Hematopoietic multipotent progenitor cell treated with erythropoietin and hydrocortisone succinate and interleukin-3 and kit ligand, for 6 days (in vitro differentiated cells): Measurements from ENCODE around the gene VHLL.
A peak's percentile ranks its signal among the peaks of the same experiment; 100 is the strongest.

ENCODE experiments used
- DNase-seq: peaks from one replicate; pipeline ENCODE4 v3.0.0-alpha.2; 2015

Gene VHLL

DNA sequence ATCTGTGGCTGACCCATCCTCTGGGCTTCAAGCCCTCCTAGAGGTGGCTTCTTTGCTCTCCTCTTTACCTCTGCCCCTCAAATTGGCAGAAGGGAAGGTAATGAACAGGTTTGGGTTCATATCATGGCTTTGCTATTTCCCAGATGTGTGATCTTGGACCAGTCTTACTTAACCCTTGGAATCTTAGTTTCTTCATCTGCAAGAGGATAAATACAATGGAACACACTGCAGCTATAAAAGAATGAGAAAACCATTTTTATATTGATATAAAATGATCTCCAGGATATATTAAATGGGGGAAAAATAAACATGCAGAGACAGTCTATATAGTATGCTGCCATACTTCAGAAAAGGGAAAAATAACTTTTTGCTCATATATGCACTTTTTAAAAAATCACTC lies 9.2 kb downstream of the VHLL start:
- DNase-seq: no peak

- DNase-seq: no peak
Observed at GRCh38 chr1:156286061-156286460, 13.0 kb downstream of the VHLL start.

- no peak for DNase-seq
Observed at GRCh38 chr1:156285437-156285836, 13.7 kb downstream of the VHLL start.

DNA sequence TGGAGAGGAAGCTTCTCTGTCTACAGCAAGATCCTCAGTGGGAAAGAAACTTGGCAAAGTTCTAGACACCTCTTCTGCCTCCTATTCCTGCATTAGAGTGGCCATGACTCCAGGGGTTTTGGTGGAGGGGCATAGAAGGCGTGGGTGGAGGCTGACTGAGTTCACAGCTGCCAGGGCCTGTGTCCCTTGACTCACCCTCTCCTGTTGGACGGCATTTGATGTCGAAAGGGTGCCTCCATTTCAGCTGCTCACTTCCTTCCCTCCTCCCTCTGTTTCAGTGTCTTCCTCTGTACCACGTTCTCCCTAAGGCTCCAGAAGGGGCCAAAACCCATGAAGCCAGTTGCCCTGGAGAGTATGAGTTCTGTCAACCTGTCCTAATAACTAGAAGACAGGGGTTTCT lies 14.3 kb downstream of the VHLL start:
- DNase-seq: no peak

GRCh38 chr1:156284112-156284511 lies 15.0 kb downstream of the VHLL start, which contains the start of gene TMEM79:
Gene TMEM79, plus strand, starts transcription at chr1:156284325. Its CDS starts 902 bp downstream, at chr1:156285227.
- no peak for DNase-seq

GRCh38 chr1:156283521-156283920 lies 15.6 kb downstream of the VHLL start:
- peak; percentile 9 for DNase-seq

DNA sequence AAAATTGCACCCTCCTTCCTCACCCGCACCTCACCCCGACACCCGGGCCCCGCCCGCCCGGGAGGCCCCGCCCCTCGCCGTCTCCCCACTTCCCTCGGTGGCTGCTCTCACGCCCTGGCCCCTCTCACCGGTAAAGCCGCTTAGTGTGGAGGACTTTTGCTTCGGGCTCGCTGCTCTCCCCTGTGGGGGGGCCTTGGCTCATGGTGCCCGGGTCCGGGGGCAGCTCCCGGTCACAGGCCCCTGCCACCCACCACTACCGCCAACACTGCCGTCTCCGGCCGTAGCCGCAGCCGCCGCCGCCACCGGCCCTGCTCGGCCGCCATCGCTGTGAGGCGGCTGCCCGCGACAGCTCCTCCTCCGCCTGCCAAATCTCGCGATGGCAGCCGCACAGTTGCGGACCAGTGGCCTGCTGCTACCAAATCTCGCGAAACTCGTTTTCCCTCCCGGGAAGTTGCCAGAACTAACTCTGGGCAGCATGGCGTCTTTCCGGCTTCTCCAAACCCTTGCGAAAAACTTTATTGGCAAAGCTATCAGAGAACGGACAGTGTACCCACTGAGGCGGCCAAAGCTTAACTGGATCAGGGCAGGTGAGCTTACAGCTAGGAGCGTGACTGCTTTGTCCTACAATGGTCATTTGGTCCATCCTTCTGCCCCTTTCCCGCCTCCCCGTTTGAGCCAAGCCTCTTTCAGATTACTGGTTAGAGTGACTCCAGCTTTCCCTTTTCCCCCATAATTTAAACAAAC lies 16.5 kb downstream of the VHLL start, which contains the start of gene SMG5:
TSS of gene SMG5 (minus strand) at position 347 of the 744 bp plus-strand sequence. CDS start at position 202, 145 bp downstream.
- peak; percentile 99 for DNase-seq

- DNase-seq: peak; percentile 47
Observed at GRCh38 chr1:156281693-156282478, 17.2 kb downstream of the VHLL start.

DNA sequence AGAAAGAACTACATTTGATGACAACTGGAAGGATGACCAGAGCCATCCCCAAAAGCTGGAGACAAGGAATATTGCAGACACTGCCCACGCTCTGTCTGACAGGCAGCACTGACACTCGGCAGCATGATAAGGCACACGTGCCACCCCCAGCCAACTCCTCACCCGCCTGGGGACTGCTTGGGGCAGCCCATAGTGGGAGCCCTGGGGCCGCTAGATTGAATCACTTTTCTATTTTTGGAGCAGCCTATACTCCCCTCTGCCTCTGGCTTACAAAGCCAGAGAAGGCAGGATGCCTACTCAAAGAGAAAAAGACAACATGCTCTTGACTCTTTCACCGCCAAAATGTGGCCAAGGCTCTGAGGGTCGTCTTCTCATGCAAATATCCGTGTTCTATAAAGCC lies 17.8 kb downstream of the VHLL start:
- DNase-seq: peak; percentile 87

DNA sequence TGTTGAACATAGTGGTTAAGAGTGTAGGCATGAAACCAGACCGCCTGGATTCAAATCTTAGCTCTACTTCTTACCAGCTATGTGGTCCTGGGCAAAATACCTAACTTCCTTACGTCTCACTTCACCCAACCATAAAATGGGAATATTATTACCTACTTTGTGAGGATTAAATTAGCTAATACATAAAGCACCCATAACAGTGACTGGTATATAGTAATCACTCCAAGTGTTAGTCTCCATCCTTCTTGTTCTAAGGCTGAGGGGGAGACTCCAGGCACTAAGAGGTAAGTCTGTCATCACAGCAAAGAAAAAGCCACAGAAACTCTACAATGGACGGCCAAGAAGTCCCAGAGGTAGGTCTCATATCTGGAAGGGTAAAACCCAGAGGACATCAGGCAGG lies 19.3 kb downstream of the VHLL start:
- DNase-seq: no peak

DNA sequence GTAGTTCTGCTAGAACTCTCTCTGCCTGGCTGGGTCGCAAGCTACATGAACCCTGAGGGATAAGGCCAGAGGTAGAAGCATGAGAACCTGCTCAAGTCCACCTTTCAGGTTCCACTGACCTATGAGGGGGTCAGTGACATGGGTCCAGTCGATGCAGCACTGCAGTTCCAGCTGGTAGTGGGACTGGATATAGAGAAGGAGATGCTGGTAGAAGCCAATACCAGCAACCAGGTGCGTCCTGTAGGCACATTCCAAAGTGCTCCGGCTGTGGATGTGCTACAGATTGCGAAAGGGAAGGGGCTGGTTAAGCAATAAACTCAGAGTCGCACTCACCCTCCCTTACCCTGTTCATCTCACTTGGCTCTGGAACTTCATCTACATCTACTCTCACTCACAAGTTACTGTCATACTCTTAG lies 22.1 kb downstream of the VHLL start:
- peak; percentile 40 for DNase-seq

- DNase-seq: peak; percentile 35
Observed at GRCh38 chr1:156276532-156276931, 22.6 kb downstream of the VHLL start.

- no peak for DNase-seq
Observed at GRCh38 chr1:156270314-156270713, 28.8 kb downstream of the VHLL start.

DNA sequence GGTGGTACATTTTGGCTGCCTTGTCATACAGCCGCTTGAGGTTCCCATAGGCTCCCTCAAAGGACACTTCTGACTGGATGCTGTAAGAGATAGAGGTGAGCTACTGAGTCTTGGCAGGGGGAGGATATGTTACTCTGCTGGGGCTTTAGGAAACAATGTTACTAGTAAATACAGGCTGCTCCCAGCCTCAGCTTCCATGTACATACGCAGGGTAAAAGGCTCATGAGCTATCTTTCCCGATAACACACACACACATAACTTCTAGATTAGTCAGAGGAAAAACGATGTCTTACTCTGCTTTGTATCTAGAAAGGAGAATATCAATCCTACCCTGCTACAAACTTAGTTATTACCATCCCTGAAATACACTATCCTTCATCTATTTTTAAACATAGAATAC lies 30.8 kb downstream of the VHLL start:
- no peak for DNase-seq

- DNase-seq: no peak
Observed at GRCh38 chr1:156266051-156266450, 33.1 kb downstream of the VHLL start.

- no peak for DNase-seq
Observed at GRCh38 chr1:156263288-156263655, 35.8 kb downstream of the VHLL start.

- DNase-seq: no peak
Observed at GRCh38 chr1:156262461-156263287, 36.4 kb downstream of the VHLL start.

DNA sequence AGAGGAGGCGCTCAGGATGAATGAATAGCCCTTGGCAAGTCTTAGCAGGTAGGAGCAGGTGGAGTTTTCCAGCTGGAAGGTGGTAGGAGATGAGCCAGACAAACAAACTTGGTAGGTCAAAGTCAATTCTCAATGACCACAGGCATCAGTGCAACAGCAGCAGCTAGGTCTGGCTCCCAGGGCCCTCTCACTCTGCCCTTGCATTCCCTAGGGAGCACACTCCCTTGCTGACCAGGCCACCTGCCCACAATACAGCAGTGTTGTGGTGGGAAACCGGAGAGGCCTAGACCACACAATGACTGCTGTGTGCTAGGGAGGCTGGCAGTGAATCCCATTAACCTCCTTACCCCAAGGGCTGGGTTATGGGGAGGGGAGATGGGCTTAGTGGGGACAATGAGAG lies 38.2 kb downstream of the VHLL start:
- DNase-seq: no peak

DNA sequence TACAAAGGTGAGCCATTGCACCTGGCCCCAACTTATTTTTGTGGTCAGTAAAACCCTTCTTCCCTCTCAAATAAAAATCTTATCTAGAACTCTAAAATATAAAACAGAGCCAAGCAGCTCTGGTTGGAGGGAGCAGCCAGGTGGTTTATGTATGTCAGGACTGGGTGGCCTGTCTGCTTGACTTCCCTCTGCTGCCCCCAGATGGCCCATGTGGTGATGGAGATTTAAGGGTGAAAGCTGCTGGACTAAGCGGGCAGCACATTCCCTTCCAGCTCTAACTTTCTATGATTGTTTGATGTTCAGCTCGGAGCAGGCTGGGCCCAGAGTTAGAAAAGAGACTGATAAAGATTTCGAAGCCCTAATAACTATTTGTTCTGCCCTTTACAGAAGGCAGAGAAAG lies 39.3 kb downstream of the VHLL start:
- peak; percentile 39 for DNase-seq

- DNase-seq: no peak
Observed at GRCh38 chr1:156258859-156259258, 40.2 kb downstream of the VHLL start.

GRCh38 chr1:156257711-156258110 lies 41.4 kb downstream of the VHLL start:
- DNase-seq: peak; percentile 46

GRCh38 chr1:156253634-156254033 lies 45.5 kb downstream of the VHLL start:
- DNase-seq: no peak

GRCh38 chr1:156251527-156251926 lies 47.6 kb downstream of the VHLL start:
- DNase-seq: peak; percentile 56
